K562 (cell line): Measurements from ENCODE around the gene BNC2. TPM values are rescaled to one million over a fixed set of nuclear protein-coding genes. Genes with fewer than 3 reads are reported as not detected.

ENCODE experiments used
- ATAC-seq: fragments of 200-7000 bp; cut with Tn5 transposase; 3 replicates; pipeline ENCODE4 v1.9.1; 2020; ENCODE audit warnings: moderate library complexity
- BruUV-seq: library from RNA; stranded (reverse); fragments of 400-500 nt; replicated peaks from 2 replicates; lab custom pipeline; 2021; lab: Mats Ljungman, UMichigan
- CTCF ChIA-PET: fragments of 300-600 bp; formaldehyde crosslinking; extraction: SDS; loops from one replicate; lab custom pipeline; 2021; ENCODE audit warnings: low intra/inter-chr PET ratio; lab: Yijun Ruan, JAX
- POLR2A ChIA-PET: fragments of 300-600, 350-650 bp; sonication (Branson Sonifier 250); formaldehyde crosslinking; extraction: SDS; loops from one replicate; lab custom pipeline; 2021; ENCODE audit warnings: antibody characterized with exemption, inconsistent platforms; lab: Yijun Ruan, JAX
- DNase-seq, 4 experiments: peaks; one replicate each; pipeline versions ENCODE4 v3.0.0 to v3.0.0-alpha.2; 2011 to 2018; ENCODE audit warnings: low spot score in 3 of 4, mixed read lengths in 3 of 4; ENCODE audit errors: extremely low read depth in 1 of 4
- FAIRE-seq: peaks from 2 replicates; lab custom pipeline; 2011; peaks lifted over from hg19 to GRCh38; lab: Jason Lieb, UNC
- H2AFZ ChIP-seq: 2 replicates; pipeline ENCODE4 v1.6.0; 2011; ENCODE audit warnings: low read depth, low read length, control low read depth, inconsistent platforms
- H3K27ac ChIP-seq: fragments of 200-600 bp; 3 replicates; pipeline ENCODE4 v1.8.0; 2011; ENCODE audit warnings: low read depth, mild to moderate bottlenecking, control low read depth, inconsistent platforms, low read length, moderate library complexity, mixed read lengths; ENCODE audit errors: extremely low read depth
- H3K27me3 ChIP-seq, 2 experiments: fragments of 300-600 bp in 1 of 2; 2 replicates in 1 of 2; 3 replicates in 1 of 2; pipeline versions ENCODE4 v1.6.0 to v1.8.0; 2011; ENCODE audit warnings: inconsistent platforms in 2 of 2, low read length in 2 of 2, mild to moderate bottlenecking in 1 of 2, mixed read lengths in 1 of 2, moderate library complexity in 1 of 2; ENCODE audit not compliant: control insufficient read depth in 2 of 2, insufficient read depth in 2 of 2
- H3K36me3 ChIP-seq: fragments of 300-600 bp; 3 replicates; pipeline ENCODE4 v1.8.0; 2011; ENCODE audit warnings: mild to moderate bottlenecking, low read length, inconsistent platforms; ENCODE audit not compliant: control insufficient read depth, insufficient read depth
- H3K4me1 ChIP-seq, 2 experiments: fragments of 200-600 bp in 1 of 2; replicated peaks in 1 of 2; 2 replicates in 1 of 2; 3 replicates in 1 of 2; pipeline versions ENCODE4 v1.5.1 to v1.8.0; 2011; ENCODE audit warnings: inconsistent platforms in 2 of 2, low read length in 2 of 2, mild to moderate bottlenecking in 1 of 2, mixed read lengths in 1 of 2, moderate library complexity in 1 of 2; ENCODE audit not compliant: control insufficient read depth in 2 of 2, insufficient read depth in 2 of 2
- H3K4me2 ChIP-seq: 2 replicates; pipeline ENCODE4 v1.6.1; 2011; ENCODE audit warnings: low read length, control low read depth, inconsistent platforms, mixed read lengths; ENCODE audit not compliant: insufficient read depth
- H3K4me3 ChIP-seq: fragments of 200-600 bp; sonication (generic), shearing (Covaris generic); 2 replicates; pipeline ENCODE4 v1.5.1; 2016; ENCODE audit warnings: control low read depth, inconsistent platforms
- H3K79me2 ChIP-seq: fragments of 200-600 bp; 3 replicates; pipeline ENCODE4 v1.8.0; 2011; ENCODE audit warnings: low read length, inconsistent platforms; ENCODE audit not compliant: control insufficient read depth, insufficient read depth
- H3K9ac ChIP-seq, 2 experiments: 2 replicates each; pipeline versions ENCODE4 v1.6.0 to v1.6.1; 2011; ENCODE audit warnings: low read depth in 2 of 2, low read length in 2 of 2, control low read depth in 1 of 2, inconsistent platforms in 1 of 2, mild to moderate bottlenecking in 1 of 2, mixed read lengths in 1 of 2; ENCODE audit not compliant: insufficient read depth in 1 of 2
- H3K9me1 ChIP-seq: one replicate; pipeline ENCODE4 v1.6.0; 2011; ENCODE audit warnings: inconsistent platforms, mild to moderate bottlenecking, low read length, moderate library complexity; ENCODE audit not compliant: control insufficient read depth, insufficient read depth
- H3K9me3 ChIP-seq: replicated peaks from 2 replicates; pipeline ENCODE4 v1.5.1; 2011; ENCODE audit warnings: low read depth, low read length, inconsistent platforms; ENCODE audit not compliant: control insufficient read depth, insufficient read depth
- H4K20me1 ChIP-seq: replicated peaks from 2 replicates; pipeline ENCODE4 v1.6.1; 2011; ENCODE audit warnings: low read length, inconsistent platforms, mixed read lengths; ENCODE audit not compliant: control insufficient read depth, insufficient read depth
- CREM ChIP-seq: IDR thresholded peaks from 2 replicates; pipeline ENCODE4 v1.6.1; 2014; ENCODE audit warnings: antibody characterized with exemption, low read depth
- EHMT2 ChIP-seq: fragments of 450-650 bp; IDR thresholded peaks from 2 replicates; pipeline ENCODE4 v1.6.1; 2018; ENCODE audit warnings: antibody characterized with exemption
- GATAD2B ChIP-seq: fragments of 450-650 bp; IDR thresholded peaks from 2 replicates; pipeline ENCODE4 v1.6.1; 2017; ENCODE audit warnings: mild to moderate bottlenecking, borderline replicate concordance
- U2AF1 ChIP-seq: fragments of 200-400 bp; formaldehyde crosslinking; optimal IDR thresholded peaks from 2 replicates; pipeline ENCODE3; 2017; ENCODE audit warnings: mild to moderate bottlenecking, low read depth, low read length, moderate library complexity
- ZNF316 ChIP-seq: fragments of 450-650 bp; IDR thresholded peaks from 2 replicates; pipeline ENCODE4 v1.6.1; 2016
- ZNF780A ChIP-seq: fragments of 250-450 bp; sonication (Bioruptor Pico); IDR thresholded peaks from 2 replicates; pipeline ENCODE4 v1.5.0; 2021; ENCODE audit warnings: mild to moderate bottlenecking
- WGBS: fragments of 100-300 bp; shearing (Covaris generic); methylation state at CpG from one replicate; pipeline ENCODE4 v1.1.6; 2016; ENCODE audit warnings: low coverage, mixed read lengths; ENCODE audit not compliant: insufficient coverage; ENCODE audit errors: missing lambda C conversion rate; 5-methylcytosine and 5-hydroxymethylcytosine counted together
- in situ Hi-C: fragments of 300-500 bp; cut with MboI; formaldehyde crosslinking; loops from 4 replicates; pipeline ENCODE4 v1.15.0; 2018; ENCODE audit warnings: inconsistent platforms, mixed read lengths
- intact Hi-C: fragments of 100-400 bp; cut with micrococcal nuclease; formaldehyde crosslinking; loops from 2 replicates; pipeline ENCODE4 v1.14.2; 2022
- polyA plus RNA-seq, 8 experiments: library from polyadenylated mRNA; depleted of rRNA in 4 of 8; stranded (reverse) in 5 of 8; unstranded in 3 of 8; fragments of >200 nt; fragmentation: Nextera tagmentation in 2 of 8; fragmentation: Illumina TruSeq in 1 of 8; extraction: Ambion mirVana in 2 of 8; extraction: Trizol in 1 of 8; gene quantifications; 2 replicates each; pipeline versions ENCODE4 v1.2.1 to v1.2.3, GENCODE V29; 2011 to 2014; ENCODE audit warnings: inconsistent platforms in 1 of 8, missing spikeins in 1 of 8
- total RNA-seq, 7 experiments: library from RNA; depleted of rRNA in 6 of 7; stranded (reverse); fragments of >200 nt in 6 of 7; fragmentation: Illumina TruSeq in 2 of 7; extraction: Trizol in 2 of 7; gene quantifications; 2 replicates each; pipeline versions ENCODE4 v1.2.1 to v1.2.3, GENCODE V29; 2011 to 2021; ENCODE audit warnings: low replicate concordance in 1 of 7
- TF ChIP-seq, protein P1 (sequence below): sonication (generic); formaldehyde crosslinking; IDR thresholded peaks from 2 replicates; pipeline ENCODE4 v1.8.0; 2023; ENCODE audit warnings: mild to moderate bottlenecking, missing genetic modification reagents

Gene BNC2
- total and polyA plus RNA-seq, 9 of the 15 experiments (the other 6 are each of a cell fraction or from before 2014, with no cell fraction given), result not detected

DNA sequence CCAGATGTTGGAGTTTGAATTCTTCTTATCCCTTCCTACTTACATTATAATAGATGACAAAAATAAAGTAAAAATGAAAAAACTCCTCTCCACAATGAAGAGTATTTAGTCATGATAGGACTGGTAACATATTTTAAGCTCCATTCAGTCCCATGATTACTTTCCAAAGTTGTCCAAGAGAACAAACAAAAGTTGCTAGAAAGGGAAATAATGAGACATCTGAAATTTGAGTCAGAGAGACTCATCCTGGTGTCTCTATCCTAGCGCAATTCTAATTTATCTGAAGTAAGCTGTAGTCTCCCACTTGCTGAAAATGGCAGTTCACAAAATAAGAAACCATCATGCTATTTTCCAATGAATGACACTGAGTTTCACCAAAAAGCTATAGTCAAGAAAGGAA is 152.2 kb downstream of the BNC2 start:
- ChIA-PET CTCF (no interaction called here), POLR2A (no interaction called here)
- no peaks in the 10 kb centered on the region for H3K9me1 ChIP-seq
- FAIRE-seq, result no peak
- H3K36me3 ChIP-seq, result no peaks in the 10 kb centered on the region
- no TSS peak for BruUV-seq
- H3K4me3 ChIP-seq, result no peak overlapping the region
- no peak for DNase-seq
- no peaks in the 10 kb centered on the region for H4K20me1 ChIP-seq
- no CpG with 5 or more reads among the region's 1 CpG for WGBS
- H3K4me2 ChIP-seq, result no peak overlapping the region
- TF ChIP-seq, protein P1, sequence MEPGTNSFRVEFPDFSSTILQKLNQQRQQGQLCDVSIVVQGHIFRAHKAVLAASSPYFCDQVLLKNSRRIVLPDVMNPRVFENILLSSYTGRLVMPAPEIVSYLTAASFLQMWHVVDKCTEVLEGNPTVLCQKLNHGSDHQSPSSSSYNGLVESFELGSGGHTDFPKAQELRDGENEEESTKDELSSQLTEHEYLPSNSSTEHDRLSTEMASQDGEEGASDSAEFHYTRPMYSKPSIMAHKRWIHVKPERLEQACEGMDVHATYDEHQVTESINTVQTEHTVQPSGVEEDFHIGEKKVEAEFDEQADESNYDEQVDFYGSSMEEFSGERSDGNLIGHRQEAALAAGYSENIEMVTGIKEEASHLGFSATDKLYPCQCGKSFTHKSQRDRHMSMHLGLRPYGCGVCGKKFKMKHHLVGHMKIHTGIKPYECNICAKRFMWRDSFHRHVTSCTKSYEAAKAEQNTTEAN (CRISPR knock-in tag), result no peak
- TF ChIP-seq CREM (no peak), EHMT2 (no peak), U2AF1 (no peak), GATAD2B (no peak), ZNF780A (CRISPR knock-in tag) (no peak), ZNF316 (no peak)
- H3K9ac ChIP-seq, result no peak overlapping the region
- ATAC-seq, result no peak
- in situ Hi-C loops (no loop called here), intact Hi-C loops (no loop called here)
- no peaks in the 10 kb centered on the region for H3K27me3 ChIP-seq
- no peaks in the 10 kb centered on the region for H3K79me2 ChIP-seq
- H2AFZ ChIP-seq, result no peak overlapping the region
- no peak overlapping the region for H3K27ac ChIP-seq
- H3K4me1 ChIP-seq, result no peaks in the 10 kb centered on the region
- no peaks in the 10 kb centered on the region for H3K9me3 ChIP-seq
